ENCODE data around the gene CEP57.

The CEP57 gene

DNA sequence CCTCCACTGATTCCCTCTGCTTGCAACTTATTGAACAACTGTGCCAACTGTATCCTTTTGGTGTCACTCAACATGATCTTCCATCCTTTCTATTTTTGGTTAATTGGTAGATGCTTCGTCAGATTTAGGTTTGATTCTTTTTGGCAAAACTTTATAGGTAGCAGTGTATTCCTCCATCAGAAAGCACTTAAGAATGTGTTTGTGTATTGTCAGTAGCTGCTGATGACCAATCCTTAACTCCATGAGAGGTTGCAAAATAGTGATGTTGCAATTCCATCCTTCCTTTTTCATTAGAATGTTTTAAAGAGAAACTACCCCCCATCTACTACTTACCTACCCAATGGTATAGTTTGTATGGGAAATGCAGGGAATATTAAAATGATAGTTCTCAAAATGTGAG lies 22.8 kb upstream of the CEP57 start:
- Histone ChIP-seq H3K9me3 (ENCODE audit: control insufficient read depth, insufficient read depth, low read depth, low read length) (no peaks in the 10 kb centered on the region), H3K36me3 (ENCODE audit: control insufficient read depth in 2 of 2, insufficient read depth in 1 of 2, low read length in 2 of 2) (peaks cover 0 to 25% of the 10 kb centered on the region in 2 experiments; a peak in 2 of 3 replicates), H3K4me3 (ENCODE audit: low read depth, low read length) (no peak overlapping the region), H3K27ac (ENCODE audit: extremely low read depth, low read depth, low read length) (no peak overlapping the region), H3K4me1 (ENCODE audit: control insufficient read depth, insufficient read depth, low read length) (no peaks in the 10 kb centered on the region)
- TF ChIP-seq ZNF391 (tag by site-specific recombination; IDR thresholded peaks at IDR 0.05; ENCODE audit: borderline replicate concordance, low read depth): no peak
- TF ChIP-seq ZNF211 (tag by site-specific recombination; IDR thresholded peaks at IDR 0.05; ENCODE audit: low read depth): no peak
- TF ChIP-seq, protein P1, sequence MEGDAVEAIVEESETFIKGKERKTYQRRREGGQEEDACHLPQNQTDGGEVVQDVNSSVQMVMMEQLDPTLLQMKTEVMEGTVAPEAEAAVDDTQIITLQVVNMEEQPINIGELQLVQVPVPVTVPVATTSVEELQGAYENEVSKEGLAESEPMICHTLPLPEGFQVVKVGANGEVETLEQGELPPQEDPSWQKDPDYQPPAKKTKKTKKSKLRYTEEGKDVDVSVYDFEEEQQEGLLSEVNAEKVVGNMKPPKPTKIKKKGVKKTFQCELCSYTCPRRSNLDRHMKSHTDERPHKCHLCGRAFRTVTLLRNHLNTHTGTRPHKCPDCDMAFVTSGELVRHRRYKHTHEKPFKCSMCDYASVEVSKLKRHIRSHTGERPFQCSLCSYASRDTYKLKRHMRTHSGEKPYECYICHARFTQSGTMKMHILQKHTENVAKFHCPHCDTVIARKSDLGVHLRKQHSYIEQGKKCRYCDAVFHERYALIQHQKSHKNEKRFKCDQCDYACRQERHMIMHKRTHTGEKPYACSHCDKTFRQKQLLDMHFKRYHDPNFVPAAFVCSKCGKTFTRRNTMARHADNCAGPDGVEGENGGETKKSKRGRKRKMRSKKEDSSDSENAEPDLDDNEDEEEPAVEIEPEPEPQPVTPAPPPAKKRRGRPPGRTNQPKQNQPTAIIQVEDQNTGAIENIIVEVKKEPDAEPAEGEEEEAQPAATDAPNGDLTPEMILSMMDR (tag by site-specific recombination; IDR thresholded peaks at IDR 0.05): no peak
- TF ChIP-seq, protein P2, sequence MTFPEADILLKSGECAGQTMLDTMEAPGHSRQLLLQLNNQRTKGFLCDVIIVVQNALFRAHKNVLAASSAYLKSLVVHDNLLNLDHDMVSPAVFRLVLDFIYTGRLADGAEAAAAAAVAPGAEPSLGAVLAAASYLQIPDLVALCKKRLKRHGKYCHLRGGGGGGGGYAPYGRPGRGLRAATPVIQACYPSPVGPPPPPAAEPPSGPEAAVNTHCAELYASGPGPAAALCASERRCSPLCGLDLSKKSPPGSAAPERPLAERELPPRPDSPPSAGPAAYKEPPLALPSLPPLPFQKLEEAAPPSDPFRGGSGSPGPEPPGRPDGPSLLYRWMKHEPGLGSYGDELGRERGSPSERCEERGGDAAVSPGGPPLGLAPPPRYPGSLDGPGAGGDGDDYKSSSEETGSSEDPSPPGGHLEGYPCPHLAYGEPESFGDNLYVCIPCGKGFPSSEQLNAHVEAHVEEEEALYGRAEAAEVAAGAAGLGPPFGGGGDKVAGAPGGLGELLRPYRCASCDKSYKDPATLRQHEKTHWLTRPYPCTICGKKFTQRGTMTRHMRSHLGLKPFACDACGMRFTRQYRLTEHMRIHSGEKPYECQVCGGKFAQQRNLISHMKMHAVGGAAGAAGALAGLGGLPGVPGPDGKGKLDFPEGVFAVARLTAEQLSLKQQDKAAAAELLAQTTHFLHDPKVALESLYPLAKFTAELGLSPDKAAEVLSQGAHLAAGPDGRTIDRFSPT (tag by site-specific recombination; IDR thresholded peaks at IDR 0.05): no peak
- TF ChIP-seq ZNF600 (tag by site-specific recombination; IDR thresholded peaks at IDR 0.05): no peak
- no peak for TF ChIP-seq ZNF510 (tag by site-specific recombination; IDR thresholded peaks at IDR 0.05; ENCODE audit: insufficient replicate concordance)
- TF ChIP-seq ZNF521 (tag by site-specific recombination; IDR thresholded peaks at IDR 0.05): no peak
- no peak for TF ChIP-seq TSHZ1 (tag by site-specific recombination; IDR thresholded peaks at IDR 0.05; ENCODE audit: borderline replicate concordance)
- no peak for TF ChIP-seq SCRT2 (tag by site-specific recombination; IDR thresholded peaks at IDR 0.05)
- no peak for TF ChIP-seq ZNF175 (tag by site-specific recombination; IDR thresholded peaks at IDR 0.05)
- no peak for TF ChIP-seq BCL11B (tag by site-specific recombination; IDR thresholded peaks at IDR 0.05; ENCODE audit: low read depth)
- no peak for TF ChIP-seq ZNF10 (tag by site-specific recombination; IDR thresholded peaks at IDR 0.05)
- no peak for TF ChIP-seq ZSCAN23 (tag by site-specific recombination; IDR thresholded peaks at IDR 0.05)
- TF ChIP-seq ZNF404 (tag by site-specific recombination; IDR thresholded peaks at IDR 0.05): no peak
- no peak for TF ChIP-seq ZNF248 (tag by site-specific recombination; IDR thresholded peaks at IDR 0.05)
- no peak for TF ChIP-seq RBAK (tag by site-specific recombination; IDR thresholded peaks at IDR 0.05)
- TF ChIP-seq TCF7L2 (IDR thresholded peaks at IDR 0.05; ENCODE audit: borderline replicate concordance, low read depth, low read length): no peak
- no peak for TF ChIP-seq ZBTB44 (tag by site-specific recombination; IDR thresholded peaks at IDR 0.05)
- no peak for TF ChIP-seq ZNF19 (tag by site-specific recombination; IDR thresholded peaks at IDR 0.05; ENCODE audit: low read depth)
- ChIA-PET CTCF (interaction anchor here (0.5 to 2.0 kb wide), 6 partner anchors 29 to 658 kb away, joined by 3 to 6 read pairs (median 4); no protein-coding TSS in a partner anchor), POLR2A (no interaction called here)
